Caco-2 (cell line): ENCODE data around the gene FXYD1. TPM values are rescaled to one million over a fixed set of nuclear protein-coding genes. Genes with fewer than 3 reads are reported as not detected.

Experiments used
- BruUV-seq: library from RNA; stranded (reverse); fragments of 400-500 nt; replicated peaks from 2 replicates; lab custom pipeline; 2021; lab: Mats Ljungman, UMichigan
- CTCF ChIA-PET: fragments of 300-600 bp; sonication (Branson Sonifier 250); formaldehyde crosslinking; loops from one replicate; lab custom pipeline; 2022; ENCODE audit warnings: antibody characterized with exemption; lab: Charles Lee
- POLR2A ChIA-PET: fragments of 300-600 bp; sonication (Branson Sonifier 250); formaldehyde crosslinking; loops from one replicate; lab custom pipeline; 2022; ENCODE audit warnings: antibody characterized with exemption; lab: Charles Lee
- DNase-seq, 2 experiments: peaks; one replicate each; pipeline versions ENCODE4 v3.0.0 to v3.0.0-alpha.2; 2020 to 2022
- H3K27me3 ChIP-seq: replicated peaks from 2 replicates; pipeline ENCODE4 v1.6.0; 2011; ENCODE audit warnings: low read length; ENCODE audit not compliant: control insufficient read depth, insufficient read depth
- H3K36me3 ChIP-seq: 2 replicates; pipeline ENCODE4 v1.5.1; 2011; ENCODE audit warnings: low read length; ENCODE audit not compliant: control insufficient read depth, insufficient read depth
- H3K4me1 ChIP-seq: fragments of 250-450 bp; sonication (Bioruptor Pico); 2 replicates; pipeline ENCODE4 v1.5.1; 2020; ENCODE audit warnings: mild to moderate bottlenecking
- H3K4me3 ChIP-seq: 2 replicates; pipeline ENCODE4 v1.5.1; 2011; ENCODE audit warnings: low read depth, mild to moderate bottlenecking, control low read depth, low read length
- H3K9me3 ChIP-seq: fragments of 250-450 bp; sonication (Bioruptor Pico); 2 replicates; pipeline ENCODE4 v1.5.1; 2020; ENCODE audit warnings: mild to moderate bottlenecking, moderate library complexity
- H3K27ac Mint-ChIP-seq: one replicate; pipeline ENCODE4 v1.8.0; 2022; ENCODE audit warnings: mixed read lengths; ENCODE audit not compliant: unreplicated experiment
- H3K27me3 Mint-ChIP-seq: one replicate; pipeline ENCODE4 v1.8.0; 2022; ENCODE audit warnings: mixed read lengths; ENCODE audit not compliant: insufficient read depth, unreplicated experiment
- H3K36me3 Mint-ChIP-seq: one replicate; pipeline ENCODE4 v1.8.0; 2022; ENCODE audit warnings: mild to moderate bottlenecking, mixed read lengths; ENCODE audit not compliant: insufficient read depth, unreplicated experiment
- H3K4me1 Mint-ChIP-seq: one replicate; pipeline ENCODE4 v1.8.0; 2022; ENCODE audit warnings: low read depth, mixed read lengths; ENCODE audit not compliant: unreplicated experiment
- H3K4me3 Mint-ChIP-seq: one replicate; pipeline ENCODE4 v1.8.0; 2022; ENCODE audit warnings: mild to moderate bottlenecking, moderate library complexity, mixed read lengths; ENCODE audit not compliant: unreplicated experiment
- H3K9me3 Mint-ChIP-seq: one replicate; pipeline ENCODE4 v1.8.0; 2022; ENCODE audit warnings: mixed read lengths; ENCODE audit not compliant: unreplicated experiment
- CTCF ChIP-seq, 2 experiments: fragments of 200-600 bp in 1 of 2; IDR thresholded peaks; 1 replicate in 1 of 2; 2 replicates in 1 of 2; pipeline versions ENCODE4 v1.5.1 to v1.8.0; 2011 to 2022; ENCODE audit warnings: antibody characterized with exemption in 1 of 2, control low read depth in 1 of 2, inconsistent platforms in 1 of 2, low read depth in 1 of 2, low read length in 1 of 2, mild to moderate bottlenecking in 1 of 2, moderate library complexity in 1 of 2; ENCODE audit not compliant: insufficient read depth in 1 of 2, severe bottlenecking in 1 of 2, unreplicated experiment in 1 of 2
- intact Hi-C: fragments of 100-400 bp; cut with micrococcal nuclease; formaldehyde crosslinking; loops from one replicate; pipeline ENCODE4 v1.10.0; 2022; ENCODE audit not compliant: unreplicated experiment
- total RNA-seq: library from RNA; stranded (reverse); gene quantifications from 2 replicates; pipeline ENCODE4 v1.2.3, GENCODE V29; 2022

The FXYD1 gene
- total RNA-seq, 1 experiment from 2014 or later = not detected

DNA sequence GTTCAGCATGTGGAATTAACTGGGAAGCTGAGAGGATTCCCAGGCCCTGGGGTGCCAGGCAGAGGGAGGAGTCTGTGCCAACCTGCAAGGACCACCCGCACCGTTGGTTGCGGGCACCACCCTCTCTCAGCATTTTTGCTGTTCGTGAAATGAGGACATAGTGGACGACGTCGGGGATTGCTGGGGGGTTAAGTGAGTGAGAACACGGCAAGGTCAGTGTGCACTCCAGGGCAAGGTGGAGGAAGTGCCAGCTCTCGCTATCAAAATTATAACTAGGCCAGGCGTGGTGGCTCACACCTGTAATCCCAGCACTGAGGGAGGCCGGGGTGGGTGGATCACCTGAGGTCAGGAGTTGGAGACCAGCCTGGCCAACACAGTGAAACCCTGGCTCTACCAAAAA lies 20.8 kb upstream of the FXYD1 start:
- intact Hi-C loops = no loop called here
- no peak for DNase-seq
- peak overlapping the region; percentile 10; the same call in 1 of the 2 replicates for H3K4me3 ChIP-seq
- CTCF ChIA-PET = interaction anchor here (0.7 kb wide), 1 partner anchor 283 kb away, joined by 4 read pairs; no protein-coding TSS in a partner anchor
- Mint-ChIP-seq H3K9me3 (no peaks in the 10 kb centered on the region), H3K27ac (no peak overlapping the region), H3K4me3 (no peak overlapping the region), H3K4me1 (peaks cover 25% of the 10 kb centered on the region), H3K36me3 (no peaks in the 10 kb centered on the region), H3K27me3 (no peaks in the 10 kb centered on the region)
- POLR2A ChIA-PET = no interaction called here
- H3K9me3 ChIP-seq = no peaks in the 10 kb centered on the region
- TF ChIP-seq CTCF (IDR thresholded peaks at IDR 0.05; ENCODE audit: insufficient read depth in 1 of 2, low read depth in 1 of 2, low read length in 1 of 2, severe bottlenecking in 1 of 2, unreplicated experiment in 1 of 2) = no peak
- BruUV-seq = no TSS peak
- peaks cover 4% of the 10 kb centered on the region; the same call in 1 of the 2 replicates for H3K36me3 ChIP-seq
- H3K27me3 ChIP-seq = no peaks in the 10 kb centered on the region
- peaks cover 31% of the 10 kb centered on the region for H3K4me1 ChIP-seq

- Mint-ChIP-seq H3K4me3 (no peak overlapping the region), H3K27me3 (no peaks in the 10 kb centered on the region), H3K27ac (no peak overlapping the region), H3K9me3 (no peaks in the 10 kb centered on the region), H3K4me1 (peaks cover 25% of the 10 kb centered on the region), H3K36me3 (no peaks in the 10 kb centered on the region)
- Histone ChIP-seq H3K4me3 (no peak overlapping the region), H3K27me3 (no peaks in the 10 kb centered on the region), H3K36me3 (peaks cover 3% of the 10 kb centered on the region; the same call in 1 of the 2 replicates), H3K4me1 (peaks cover 31% of the 10 kb centered on the region), H3K9me3 (no peaks in the 10 kb centered on the region)
- TF ChIP-seq CTCF (IDR thresholded peaks at IDR 0.05; ENCODE audit: insufficient read depth in 1 of 2, low read depth in 1 of 2, low read length in 1 of 2, severe bottlenecking in 1 of 2, unreplicated experiment in 1 of 2) = no peak
- no TSS peak for BruUV-seq
- intact Hi-C loops = no loop called here
- no peak for DNase-seq
- CTCF ChIA-PET = interaction anchor here (0.7 kb wide), 1 partner anchor 284 kb away, joined by 4 read pairs; no protein-coding TSS in a partner anchor
- POLR2A ChIA-PET = no interaction called here
Measured at GRCh38 chr19:35118268-35119020, 20.2 kb upstream of the FXYD1 start.

GRCh38 chr19:35119091-35119490 lies 19.5 kb upstream of the FXYD1 start:
- H3K9me3 Mint-ChIP-seq = no peaks in the 10 kb centered on the region
- H3K27me3 Mint-ChIP-seq = no peaks in the 10 kb centered on the region
- no peak overlapping the region for H3K27ac Mint-ChIP-seq
- BruUV-seq = no TSS peak
- H3K36me3 Mint-ChIP-seq = peaks cover under 1% of the 10 kb centered on the region
- DNase-seq = no peak
- ChIA-PET POLR2A (no interaction called here), CTCF (no interaction called here)
- peaks cover 31% of the 10 kb centered on the region for H3K4me1 Mint-ChIP-seq
- no peaks in the 10 kb centered on the region for H3K9me3 ChIP-seq
- H3K4me3 Mint-ChIP-seq = no peak overlapping the region
- peaks cover 3% of the 10 kb centered on the region; the same call in 1 of the 2 replicates for H3K36me3 ChIP-seq
- H3K4me3 ChIP-seq = no peak overlapping the region
- peaks cover 31% of the 10 kb centered on the region for H3K4me1 ChIP-seq
- no peak for TF ChIP-seq CTCF (IDR thresholded peaks at IDR 0.05; ENCODE audit: insufficient read depth in 1 of 2, low read depth in 1 of 2, low read length in 1 of 2, severe bottlenecking in 1 of 2, unreplicated experiment in 1 of 2)
- no peaks in the 10 kb centered on the region for H3K27me3 ChIP-seq
- intact Hi-C loops = no loop called here
